Activated effector memory CD4-positive, alpha-beta T cell treated with anti-CD3 and anti-CD28 coated beads, Interleukin-2, amount 50 U/mL, for 16 hours (primary cell): Measurements from ENCODE around the gene ALPP.
"Not testable (repeated sequence)": the region's sequence is repeated elsewhere in the genome, so short reads cannot be mapped to it uniquely, and the experiment has no call there.

Experiments
- DNase-seq: peaks from one replicate; pipeline ENCODE4 v3.0.0-alpha.2; 2020

ALPP gene

GRCh38 chr2:232364806-232365594, 13.6 kb upstream of the ALPP start:
- not testable (repeated sequence) for DNase-seq

GRCh38 chr2:232365621-232366321, 12.8 kb upstream of the ALPP start:
- DNase-seq = no peak

GRCh38 chr2:232366461-232366860, 12.1 kb upstream of the ALPP start:
- not testable (repeated sequence) for DNase-seq

- no peak for DNase-seq
Measured at GRCh38 chr2:232367016-232367415, 11.5 kb upstream of the ALPP start.

- DNase-seq = no peak
Measured at GRCh38 chr2:232367591-232368233, 10.8 kb upstream of the ALPP start.

DNA sequence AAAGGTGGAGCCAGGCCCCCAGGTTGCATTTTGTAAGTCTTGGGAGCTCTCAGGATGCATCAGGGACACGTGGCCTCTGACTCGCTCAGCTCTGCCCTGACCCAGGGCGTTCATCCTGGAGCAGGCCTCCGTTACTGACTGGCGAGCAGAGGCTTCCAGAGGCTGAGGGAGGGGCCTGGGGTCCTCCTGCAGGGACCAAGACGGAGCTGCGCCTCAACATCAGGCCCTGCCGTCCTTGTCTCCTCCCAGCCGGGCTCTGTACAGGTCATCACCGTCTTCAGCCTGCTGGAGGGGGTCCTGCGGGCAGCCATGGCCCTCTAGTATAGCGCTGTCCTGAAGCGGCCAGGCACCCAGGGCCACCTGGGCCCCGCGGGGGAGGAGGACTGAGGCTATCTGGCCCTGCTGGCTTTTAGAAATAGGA, 10.2 kb upstream of the ALPP start:
- no peak for DNase-seq

DNA sequence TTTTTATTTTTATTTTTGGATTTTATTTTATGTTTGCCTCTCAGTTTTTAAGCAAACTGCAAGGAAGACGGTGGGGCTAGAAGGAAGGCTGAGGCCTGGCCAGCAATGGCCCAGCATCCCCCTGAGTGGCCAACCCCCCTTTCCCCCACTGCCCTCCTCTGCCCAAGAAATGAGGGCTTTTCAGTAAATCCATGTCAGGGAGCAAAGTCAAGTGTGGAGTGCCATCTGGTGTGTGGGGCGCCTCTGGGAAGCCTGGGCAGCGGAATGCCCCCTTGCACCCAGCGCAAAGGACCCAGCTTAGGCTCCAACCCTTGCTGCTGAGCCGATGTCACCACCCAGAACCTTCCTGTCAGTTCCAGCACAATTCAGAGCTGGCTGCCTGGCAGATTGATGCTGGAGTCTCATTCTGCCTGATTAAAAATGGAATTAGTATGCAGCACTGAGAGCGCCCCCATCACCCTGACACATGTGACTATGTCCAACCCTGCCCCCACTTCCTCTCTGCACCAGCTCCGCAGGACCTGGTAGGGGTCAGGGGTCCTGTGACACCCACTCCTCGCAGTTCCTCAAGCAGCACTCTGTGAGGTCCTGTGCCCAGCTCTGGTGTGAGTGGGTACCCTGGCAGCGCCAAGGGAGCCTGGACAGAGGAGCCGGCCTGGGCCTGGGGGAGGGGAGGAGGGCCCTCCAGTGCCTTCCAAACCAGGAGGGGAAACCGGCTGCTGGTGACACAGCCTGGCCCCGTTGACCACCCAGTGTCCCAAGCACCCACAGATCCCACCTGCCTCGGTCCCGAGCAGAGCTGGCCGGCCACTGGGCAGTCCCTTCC, 9.2 kb upstream of the ALPP start:
- no peak for DNase-seq

DNA sequence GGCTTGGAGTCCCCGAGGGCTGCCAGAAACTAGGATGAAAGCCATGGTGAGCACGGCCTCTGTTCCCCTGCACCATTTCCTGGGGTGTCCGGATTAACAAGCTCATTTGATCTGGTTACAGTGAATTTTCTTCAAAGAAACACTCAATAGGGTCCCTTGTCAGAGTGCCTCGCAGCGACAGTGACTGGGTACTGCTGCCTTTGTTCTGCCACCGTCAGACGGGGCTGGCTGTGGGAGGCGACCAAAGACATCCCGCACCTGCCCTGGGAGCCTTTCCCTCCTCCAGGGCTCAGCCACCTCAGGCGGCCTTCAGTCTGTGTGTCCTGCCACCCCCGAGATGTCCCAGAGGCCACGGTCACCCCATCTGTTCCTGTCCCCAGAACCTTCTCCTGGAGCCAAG, 8.5 kb upstream of the ALPP start:
- DNase-seq = not testable (repeated sequence)

DNA sequence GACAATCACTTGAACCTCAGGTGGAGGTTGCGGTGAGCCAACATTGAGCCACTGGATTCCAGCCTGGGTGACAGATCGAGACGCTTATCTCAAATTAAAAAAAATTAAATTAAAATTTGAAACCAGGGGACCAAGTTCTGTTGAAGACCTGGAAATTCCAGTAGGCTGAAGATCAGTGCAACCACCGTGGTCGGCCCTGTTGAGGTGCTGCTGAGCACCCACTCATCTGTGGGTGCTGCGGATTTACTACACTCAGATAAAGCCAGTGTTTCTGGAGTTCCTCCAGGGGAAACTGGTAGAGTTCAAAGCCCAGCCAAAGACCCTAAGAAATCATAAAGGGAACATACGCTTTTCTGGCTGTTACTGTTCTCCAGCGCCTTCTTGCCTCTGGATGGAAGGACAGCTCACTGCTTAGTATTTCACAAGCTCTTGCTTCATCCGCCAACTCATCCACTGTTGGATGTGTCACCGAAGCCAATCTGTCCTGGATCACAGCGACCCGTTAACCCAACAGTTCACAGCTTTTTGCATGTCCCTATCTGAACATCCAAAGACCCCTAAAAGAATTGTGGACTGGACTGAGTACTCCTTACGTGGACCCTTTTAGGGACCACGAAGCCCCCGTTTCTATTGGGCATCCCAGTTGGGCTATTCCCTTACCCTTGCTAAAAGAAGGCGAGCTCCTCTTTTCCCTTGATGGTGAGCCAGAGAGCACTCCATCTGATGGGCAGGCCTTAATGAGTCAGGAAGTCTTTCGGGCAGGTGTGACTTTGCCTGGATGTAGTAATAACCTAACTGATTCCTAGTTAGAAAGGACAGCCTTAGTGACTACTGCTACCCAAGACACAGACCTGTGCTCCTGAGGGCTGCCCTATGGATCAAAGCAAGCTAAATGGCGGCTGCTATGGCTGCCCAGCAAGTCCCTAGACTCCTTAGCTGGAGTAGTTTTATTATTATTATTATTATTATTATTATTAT, 6.0 kb upstream of the ALPP start:
- no peak for DNase-seq

GRCh38 chr2:232374356-232374755, 4.2 kb upstream of the ALPP start:
- no peak for DNase-seq

- DNase-seq = no peak
Measured at GRCh38 chr2:232375164-232375563, 3.4 kb upstream of the ALPP start.

DNA sequence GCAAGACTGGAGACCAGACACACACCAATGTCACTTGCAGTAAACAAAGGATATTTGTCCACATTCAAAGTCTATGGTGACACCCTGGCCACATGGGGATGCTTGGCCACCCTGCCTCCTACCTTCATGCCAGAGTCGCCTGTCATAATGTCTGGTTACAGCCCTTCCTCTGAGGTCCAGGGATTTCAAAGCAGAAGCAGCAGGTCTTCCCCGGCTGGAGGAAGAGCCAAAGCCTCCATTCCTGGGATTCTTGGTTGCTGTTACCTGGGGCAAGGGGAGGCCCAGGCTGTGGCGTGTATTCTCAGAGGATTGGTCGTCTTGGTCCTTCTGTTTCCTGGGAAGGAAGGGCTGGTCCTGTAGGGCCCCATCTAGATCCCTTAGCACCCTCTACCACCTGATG, 2.3 kb upstream of the ALPP start:
- DNase-seq = no peak

GRCh38 chr2:232376713-232377112, 1.8 kb upstream of the ALPP start:
- no peak for DNase-seq

- DNase-seq = peak; percentile 60
Measured at GRCh38 chr2:232377319-232377718, 1.2 kb upstream of the ALPP start.

- DNase-seq = peak; percentile 59
Measured at GRCh38 chr2:232377841-232378734, 463 bp upstream of the ALPP start.

DNA sequence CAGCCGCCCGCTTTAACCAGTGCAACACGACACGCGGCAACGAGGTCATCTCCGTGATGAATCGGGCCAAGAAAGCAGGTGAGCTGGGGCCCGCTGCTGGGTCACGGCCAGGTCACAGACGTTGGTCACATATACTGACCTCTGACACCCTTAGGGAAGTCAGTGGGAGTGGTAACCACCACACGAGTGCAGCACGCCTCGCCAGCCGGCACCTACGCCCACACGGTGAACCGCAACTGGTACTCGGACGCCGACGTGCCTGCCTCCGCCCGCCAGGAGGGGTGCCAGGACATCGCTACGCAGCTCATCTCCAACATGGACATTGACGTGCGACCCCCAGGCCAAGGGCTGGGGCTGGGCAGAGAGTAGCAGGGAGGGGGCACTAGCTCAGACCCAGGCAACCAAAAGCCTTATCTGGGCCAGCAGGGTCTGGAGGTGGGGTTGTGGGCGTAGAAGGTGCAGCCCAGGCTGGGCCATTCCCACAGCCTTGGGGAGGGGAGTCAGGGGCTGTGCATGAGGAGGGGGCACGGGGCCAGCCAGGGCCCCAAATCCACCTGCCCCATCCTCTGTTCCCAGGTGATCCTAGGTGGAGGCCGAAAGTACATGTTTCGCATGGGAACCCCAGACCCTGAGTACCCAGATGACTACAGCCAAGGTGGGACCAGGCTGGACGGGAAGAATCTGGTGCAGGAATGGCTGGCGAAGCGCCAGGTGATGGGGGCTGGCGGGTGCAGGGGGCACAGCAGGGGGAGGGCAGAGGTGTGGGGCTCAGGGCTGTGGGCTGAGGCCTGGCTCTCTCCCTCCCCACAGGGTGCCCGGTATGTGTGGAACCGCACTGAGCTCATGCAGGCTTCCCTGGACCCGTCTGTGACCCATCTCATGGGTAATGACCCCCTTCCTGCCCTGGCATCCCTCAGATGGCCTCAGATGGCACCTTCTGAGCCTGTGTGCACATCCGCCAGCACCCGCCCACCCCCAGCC, 1.3 kb downstream of the ALPP start:
- DNase-seq = not testable (repeated sequence)

- not testable (repeated sequence) for DNase-seq
Measured at GRCh38 chr2:232381204-232382031, 2.9 kb downstream of the ALPP start.
